GM04503 (cell line): ENCODE measurements around the gene DCST1.

Experiments
- DNase-seq: peaks from one replicate; pipeline ENCODE4 v3.0.0-alpha.2; 2012; ENCODE audit warnings: low read depth

DCST1 gene

GRCh38 chr1:155032886-155033285 lies 738 bp upstream of the DCST1 start:
- DNase-seq = no peak

- DNase-seq = no peak
Observed at GRCh38 chr1:155034318-155035208, 939 bp downstream of the DCST1 start.

GRCh38 chr1:155035936-155036335 lies 2.3 kb downstream of the DCST1 start:
- no peak for DNase-seq

GRCh38 chr1:155037043-155037442 lies 3.4 kb downstream of the DCST1 start:
- no peak for DNase-seq

GRCh38 chr1:155037851-155038441 lies 4.3 kb downstream of the DCST1 start:
- DNase-seq = no peak

GRCh38 chr1:155038602-155039307 lies 5.1 kb downstream of the DCST1 start:
- no peak for DNase-seq

- DNase-seq = no peak
Observed at GRCh38 chr1:155039308-155039669, 5.7 kb downstream of the DCST1 start.

- no peak for DNase-seq
Observed at GRCh38 chr1:155040358-155041093, 6.9 kb downstream of the DCST1 start.

- DNase-seq = no peak
Observed at GRCh38 chr1:155042789-155043188, 9.2 kb downstream of the DCST1 start.

- DNase-seq = no peak
Observed at GRCh38 chr1:155043301-155043702, 9.7 kb downstream of the DCST1 start.

GRCh38 chr1:155043793-155044192 lies 10.2 kb downstream of the DCST1 start:
- no peak for DNase-seq

- no peak for DNase-seq
Observed at GRCh38 chr1:155044365-155044764, 10.7 kb downstream of the DCST1 start.

- DNase-seq = no peak
Observed at GRCh38 chr1:155044812-155045657, 11.4 kb downstream of the DCST1 start.

GRCh38 chr1:155048449-155049334 lies 15.1 kb downstream of the DCST1 start:
- no peak for DNase-seq

- DNase-seq = no peak
Observed at GRCh38 chr1:155049651-155050559, 16.3 kb downstream of the DCST1 start.

GRCh38 chr1:155050560-155051341 lies 17.1 kb downstream of the DCST1 start, which contains the start of gene ADAM15:
ADAM15 (plus strand) TSS chr1:155051316; CDS start chr1:155051387, 71 bp downstream.
- DNase-seq = no peak

GRCh38 chr1:155051342-155051776 lies 17.7 kb downstream of the DCST1 start:
- no peak for DNase-seq

- DNase-seq = no peak
Observed at GRCh38 chr1:155051777-155052398, 18.3 kb downstream of the DCST1 start.
